GM19240 (cell line): ENCODE measurements around the gene WDFY3.

Experiments
- DNase-seq: peaks from one replicate; pipeline ENCODE4 v3.0.0; 2011; ENCODE audit warnings: low spot score; ENCODE audit not compliant: insufficient read length

The WDFY3 gene

GRCh38 chr4:84952776-84953175, 13.7 kb downstream of the WDFY3 start:
- no peak for DNase-seq

- no peak for DNase-seq
These were observed 14.5 kb downstream of the WDFY3 start for GRCh38 chr4:84952004-84952403.

GRCh38 chr4:84948056-84948455, 18.4 kb downstream of the WDFY3 start:
- DNase-seq, result no peak

GRCh38 chr4:84944947-84945346, 21.5 kb downstream of the WDFY3 start:
- no peak for DNase-seq

GRCh38 chr4:84940960-84941359, 25.5 kb downstream of the WDFY3 start:
- DNase-seq, result no peak

GRCh38 chr4:84939113-84939512, 27.4 kb downstream of the WDFY3 start:
- DNase-seq, result no peak

- DNase-seq, result no peak
These were observed 28.2 kb downstream of the WDFY3 start for GRCh38 chr4:84938316-84938715.

- DNase-seq, result no peak
These were observed 29.0 kb downstream of the WDFY3 start for GRCh38 chr4:84937381-84937977.

GRCh38 chr4:84936123-84936522, 30.4 kb downstream of the WDFY3 start:
- no peak for DNase-seq

- no peak for DNase-seq
These were observed 34.0 kb downstream of the WDFY3 start for GRCh38 chr4:84932462-84932861.

- no peak for DNase-seq
These were observed 34.5 kb downstream of the WDFY3 start for GRCh38 chr4:84931961-84932360.

GRCh38 chr4:84931274-84931673, 35.2 kb downstream of the WDFY3 start:
- DNase-seq, result no peak

- DNase-seq, result no peak
These were observed 38.4 kb downstream of the WDFY3 start for GRCh38 chr4:84928089-84928488.

- DNase-seq, result no peak
These were observed 39.1 kb downstream of the WDFY3 start for GRCh38 chr4:84927428-84927827.

GRCh38 chr4:84925558-84925957, 40.9 kb downstream of the WDFY3 start:
- no peak for DNase-seq

GRCh38 chr4:84924434-84924833, 42.1 kb downstream of the WDFY3 start:
- DNase-seq, result no peak

- no peak for DNase-seq
These were observed 45.9 kb downstream of the WDFY3 start for GRCh38 chr4:84920617-84921016.

- DNase-seq, result no peak
These were observed 48.5 kb downstream of the WDFY3 start for GRCh38 chr4:84917869-84918600.

- DNase-seq, result no peak
These were observed 49.2 kb downstream of the WDFY3 start for GRCh38 chr4:84917086-84917821.

GRCh38 chr4:84916227-84916626, 50.3 kb downstream of the WDFY3 start:
- no peak for DNase-seq

- no peak for DNase-seq
These were observed 51.1 kb downstream of the WDFY3 start for GRCh38 chr4:84915396-84915780.

- DNase-seq, result no peak
These were observed 51.6 kb downstream of the WDFY3 start for GRCh38 chr4:84914686-84915395.
